Astrocyte of the spinal cord (primary cell): ENCODE measurements around the gene ABCA13.
A peak's percentile ranks its signal among the peaks of the same experiment; 100 is the strongest.

Source experiments
- DNase-seq: peaks from one replicate; pipeline ENCODE4 v3.0.0; 2011; ENCODE audit warnings: low read depth, low spot score
- H3K4me3 ChIP-seq: 2 replicates; pipeline ENCODE4 v1.5.1; 2011; ENCODE audit warnings: low read depth, mild to moderate bottlenecking, low read length, moderate library complexity
- in situ Hi-C: cut with HindIII; loops from 2 replicates; pipeline ENCODE4 v1.10.0; 2017; ENCODE audit warnings: low sequenced_read_pairs
- TF ChIP-seq, protein P1 (sequence below): IDR thresholded peaks from 2 replicates; pipeline ENCODE4 v1.5.1; 2012; ENCODE audit warnings: low read depth, mild to moderate bottlenecking, low read length, inconsistent platforms

The ABCA13 gene

DNA sequence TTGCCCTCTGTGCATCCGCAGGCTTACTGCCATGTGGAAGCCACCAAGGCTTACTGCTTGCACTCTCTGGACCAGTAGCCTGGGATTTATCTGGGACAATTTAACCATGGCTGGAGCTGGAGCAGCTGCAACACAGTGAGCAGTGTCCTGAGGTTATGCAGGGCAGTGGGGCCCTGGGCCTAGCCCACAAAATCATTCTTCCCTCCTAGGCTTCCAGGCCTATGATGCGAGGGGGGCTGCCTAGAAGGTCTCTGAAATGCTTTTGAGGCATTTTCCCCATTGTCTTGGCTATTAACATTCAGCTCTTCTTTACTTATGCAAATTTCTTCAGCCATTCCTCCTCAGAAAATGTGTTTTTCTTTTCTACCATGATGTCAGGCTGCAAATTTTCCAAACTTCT lies 439.4 kb downstream of the ABCA13 start:
- TF ChIP-seq, protein P1, sequence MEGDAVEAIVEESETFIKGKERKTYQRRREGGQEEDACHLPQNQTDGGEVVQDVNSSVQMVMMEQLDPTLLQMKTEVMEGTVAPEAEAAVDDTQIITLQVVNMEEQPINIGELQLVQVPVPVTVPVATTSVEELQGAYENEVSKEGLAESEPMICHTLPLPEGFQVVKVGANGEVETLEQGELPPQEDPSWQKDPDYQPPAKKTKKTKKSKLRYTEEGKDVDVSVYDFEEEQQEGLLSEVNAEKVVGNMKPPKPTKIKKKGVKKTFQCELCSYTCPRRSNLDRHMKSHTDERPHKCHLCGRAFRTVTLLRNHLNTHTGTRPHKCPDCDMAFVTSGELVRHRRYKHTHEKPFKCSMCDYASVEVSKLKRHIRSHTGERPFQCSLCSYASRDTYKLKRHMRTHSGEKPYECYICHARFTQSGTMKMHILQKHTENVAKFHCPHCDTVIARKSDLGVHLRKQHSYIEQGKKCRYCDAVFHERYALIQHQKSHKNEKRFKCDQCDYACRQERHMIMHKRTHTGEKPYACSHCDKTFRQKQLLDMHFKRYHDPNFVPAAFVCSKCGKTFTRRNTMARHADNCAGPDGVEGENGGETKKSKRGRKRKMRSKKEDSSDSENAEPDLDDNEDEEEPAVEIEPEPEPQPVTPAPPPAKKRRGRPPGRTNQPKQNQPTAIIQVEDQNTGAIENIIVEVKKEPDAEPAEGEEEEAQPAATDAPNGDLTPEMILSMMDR: no peak
- no peak overlapping the region for H3K4me3 ChIP-seq
- in situ Hi-C loops: no loop called here
- DNase-seq: no peak

GRCh38 chr7:48611993-48612392 lies 440.7 kb downstream of the ABCA13 start:
- TF ChIP-seq, protein P1: no peak
- in situ Hi-C loops: no loop called here
- DNase-seq: peak; percentile 22
- no peak overlapping the region for H3K4me3 ChIP-seq

- TF ChIP-seq, protein P1: no peak
- H3K4me3 ChIP-seq: no peak overlapping the region
- in situ Hi-C loops: no loop called here
- DNase-seq: no peak
Measured at GRCh38 chr7:48617508-48617907, 446.2 kb downstream of the ABCA13 start.

GRCh38 chr7:48617993-48618392 lies 446.7 kb downstream of the ABCA13 start:
- in situ Hi-C loops: no loop called here
- DNase-seq: no peak
- TF ChIP-seq, protein P1: no peak
- H3K4me3 ChIP-seq: no peak overlapping the region

GRCh38 chr7:48621076-48621475 lies 449.8 kb downstream of the ABCA13 start:
- TF ChIP-seq, protein P1: no peak
- in situ Hi-C loops: no loop called here
- no peak overlapping the region for H3K4me3 ChIP-seq
- no peak for DNase-seq

GRCh38 chr7:48627164-48627563 lies 455.9 kb downstream of the ABCA13 start:
- TF ChIP-seq, protein P1: no peak
- no peak for DNase-seq
- no peak overlapping the region for H3K4me3 ChIP-seq
- in situ Hi-C loops: no loop called here

DNA sequence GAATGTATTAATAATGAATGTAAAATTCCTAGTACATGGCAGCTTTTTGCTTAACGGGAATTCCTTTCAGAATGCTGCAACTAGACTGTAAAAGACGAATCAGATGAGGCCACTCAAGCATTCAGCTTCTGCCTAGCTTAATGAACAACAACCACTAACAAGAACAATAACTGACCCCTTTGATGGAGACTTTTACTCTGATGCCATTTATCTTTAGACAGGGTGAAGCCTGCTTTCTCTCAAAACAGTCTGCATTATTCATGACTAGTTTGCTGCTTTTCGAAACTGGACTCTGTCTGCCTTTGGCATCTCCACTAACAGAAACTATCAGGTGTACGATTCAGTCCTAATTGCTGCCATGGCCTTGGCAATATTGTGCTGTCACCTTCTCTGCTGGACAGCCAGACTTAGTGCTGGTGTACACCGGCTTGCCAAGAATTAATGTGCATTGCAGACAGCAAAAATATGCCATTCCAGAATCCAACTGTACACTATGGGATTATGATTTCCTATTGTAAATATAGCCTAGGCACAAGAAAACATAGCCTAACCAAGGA lies 457.6 kb downstream of the ABCA13 start:
- TF ChIP-seq, protein P1: no peak
- in situ Hi-C loops: no loop called here
- no peak overlapping the region for H3K4me3 ChIP-seq
- DNase-seq: no peak
